ENCODE measurements around the gene PDE2A. TPM values are rescaled to one million over a fixed set of nuclear protein-coding genes. Genes with fewer than 3 reads are reported as not detected.

The PDE2A gene
- total and polyA plus RNA-seq, 2 donors from 2014 or later = 12.6 to 42.0 TPM

- Histone ChIP-seq H3K9ac (ENCODE audit: low read length in 3 of 3) (no peak overlapping the region), H3K4me1 (ENCODE audit: control insufficient read depth in 2 of 3, insufficient read depth in 2 of 3, low read depth in 1 of 3, low read length in 3 of 3) (peaks cover 0 to 11% (median 0%) of the 10 kb centered on the region in 3 donors), H3K27me3 (ENCODE audit: control insufficient read depth, insufficient read depth, low read length) (peaks cover 9% of the 10 kb centered on the region), H3K9me3 (ENCODE audit: control insufficient read depth in 2 of 3, insufficient read depth in 1 of 3, low read length in 3 of 3) (no peaks in the 10 kb centered on the region), H3K27ac (ENCODE audit: low read depth in 2 of 2, low read length in 2 of 2) (no peak overlapping the region), H3K4me3 (ENCODE audit: low read length in 3 of 3) (no peak overlapping the region), H3K36me3 (ENCODE audit: control insufficient read depth in 2 of 3, insufficient read depth in 3 of 3, low read length in 3 of 3) (no peaks in the 10 kb centered on the region)
- FAIRE-seq = no peak
- intact Hi-C loops (cut with DNase I) = no loop called here
- TF ChIP-seq CTCF (IDR thresholded peaks at IDR 0.05; ENCODE audit: borderline replicate concordance, extremely low read depth, insufficient read depth) = no peak
- no peak for DNase-seq
Observed at GRCh38 chr11:72580642-72580950, 93.6 kb downstream of the PDE2A start.

DNA sequence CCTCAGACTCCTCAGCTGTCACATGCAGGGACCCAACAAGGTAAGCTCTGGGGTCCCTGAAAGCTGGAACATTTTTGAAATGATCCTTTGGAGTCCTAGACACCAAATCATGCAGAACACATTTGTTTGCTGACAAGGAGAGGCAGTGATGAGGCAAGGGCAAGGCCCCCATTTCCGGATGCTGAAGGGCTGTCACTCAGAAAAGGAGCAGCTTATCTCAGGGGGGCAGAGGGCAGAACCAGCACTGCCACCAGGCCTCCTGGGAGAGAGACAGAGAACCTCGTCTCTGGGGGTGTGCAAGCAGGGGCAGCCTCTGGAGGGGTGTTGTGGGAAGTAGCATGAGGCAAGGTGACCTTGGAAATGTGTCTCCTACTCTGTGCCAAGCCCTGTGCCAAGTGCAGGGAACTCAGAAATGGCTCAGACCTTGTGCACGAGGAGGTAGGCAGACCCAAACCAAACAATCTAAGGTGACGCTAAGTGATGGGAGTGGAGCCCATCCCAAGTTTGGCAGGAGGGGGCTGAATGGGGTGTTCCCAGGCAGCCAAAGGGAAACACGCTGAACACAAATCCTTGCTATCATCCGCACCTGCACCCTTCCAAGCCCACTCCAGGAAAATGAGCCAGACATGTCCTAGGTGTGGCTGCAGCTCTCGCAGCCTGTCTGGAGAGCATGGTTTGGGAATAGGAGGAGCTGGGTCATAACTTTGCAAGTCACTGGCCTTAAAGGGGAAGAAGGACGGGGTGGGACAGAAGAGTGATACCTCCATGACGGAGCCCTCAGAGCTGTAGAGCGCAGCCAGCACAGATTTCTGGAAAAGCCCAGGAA lies 94.2 kb downstream of the PDE2A start:
- H3K4me3 ChIP-seq (ENCODE audit: low read length in 3 of 3) = no peak overlapping the region
- DNase-seq (peak in 2 of 5 donors; percentile 6 to 15), FAIRE-seq (no peak)
- peaks cover 4% of the 10 kb centered on the region for H3K27me3 ChIP-seq (ENCODE audit: control insufficient read depth, insufficient read depth, low read length)
- no peaks in the 10 kb centered on the region for H3K36me3 ChIP-seq (ENCODE audit: control insufficient read depth in 2 of 3, insufficient read depth in 3 of 3, low read length in 3 of 3)
- no peak overlapping the region for H3K9ac ChIP-seq (ENCODE audit: low read length in 3 of 3)
- intact Hi-C loops (cut with DNase I) = no loop called here
- H3K4me1 ChIP-seq (ENCODE audit: control insufficient read depth in 2 of 3, insufficient read depth in 2 of 3, low read depth in 1 of 3, low read length in 3 of 3) = peaks cover 0 to 5% (median 0%) of the 10 kb centered on the region in 3 donors
- no peak overlapping the region for H3K27ac ChIP-seq (ENCODE audit: low read depth in 2 of 2, low read length in 2 of 2)
- TF ChIP-seq CTCF (IDR thresholded peaks at IDR 0.05; ENCODE audit: borderline replicate concordance, extremely low read depth, insufficient read depth) = no peak
- no peaks in the 10 kb centered on the region for H3K9me3 ChIP-seq (ENCODE audit: control insufficient read depth in 2 of 3, insufficient read depth in 1 of 3, low read length in 3 of 3)

- Histone ChIP-seq H3K36me3 (ENCODE audit: control insufficient read depth in 2 of 3, insufficient read depth in 3 of 3, low read length in 3 of 3) (no peaks in the 10 kb centered on the region), H3K27ac (ENCODE audit: low read depth in 2 of 2, low read length in 2 of 2) (no peak overlapping the region), H3K4me3 (ENCODE audit: low read length in 3 of 3) (no peak overlapping the region), H3K9me3 (ENCODE audit: control insufficient read depth in 2 of 3, insufficient read depth in 1 of 3, low read length in 3 of 3) (no peaks in the 10 kb centered on the region), H3K9ac (ENCODE audit: low read length in 3 of 3) (no peak overlapping the region), H3K27me3 (ENCODE audit: control insufficient read depth, insufficient read depth, low read length) (no peaks in the 10 kb centered on the region), H3K4me1 (ENCODE audit: control insufficient read depth in 2 of 3, insufficient read depth in 2 of 3, low read depth in 1 of 3, low read length in 3 of 3) (peaks cover 0 to 2% (median 0%) of the 10 kb centered on the region in 3 donors)
- FAIRE-seq = no peak
- intact Hi-C loops (cut with DNase I) = no loop called here
- DNase-seq = peak in 1 of 5 donors; percentile 18
- no peak for TF ChIP-seq CTCF (IDR thresholded peaks at IDR 0.05; ENCODE audit: borderline replicate concordance, extremely low read depth, insufficient read depth)
Observed at GRCh38 chr11:72578991-72579815, 95.0 kb downstream of the PDE2A start.
